Stomach (tissue), 9 donors: ENCODE data around the gene GRWD1. TPM values are rescaled to one million over a fixed set of nuclear protein-coding genes. Genes with fewer than 3 reads are reported as not detected.

Experiments
- DNase-seq, 2 donors: peaks; one replicate each; pipeline versions ENCODE4 v3.0.0 to v3.0.0-alpha.2; 2013 to 2019
- H3K27ac ChIP-seq, 5 donors: fragments of 200-600 bp in 4 of 5; sonication (generic) in 4 of 5; one replicate each; pipeline ENCODE4 v1.5.1; 2013 to 2019; ENCODE audit warnings: mild to moderate bottlenecking in 1 of 5, moderate library complexity in 1 of 5
- H3K27me3 ChIP-seq, 3 donors: fragments of 200-600 bp; sonication (generic); one replicate each; pipeline ENCODE4 v1.5.1; 2017 to 2019; ENCODE audit warnings: mixed run types in 1 of 3
- H3K36me3 ChIP-seq, 4 donors: fragments of 200-600 bp; sonication (generic); 1 replicate in 3 of 4; 2 replicates in 1 of 4; pipeline ENCODE4 v1.5.1; 2016 to 2019
- H3K4me1 ChIP-seq, 4 donors: fragments of 200-600 bp; sonication (generic); one replicate each; pipeline ENCODE4 v1.5.1; 2016 to 2019
- H3K4me3 ChIP-seq, 4 donors: fragments of 200-600 bp; sonication (generic) in 3 of 4; one replicate each; pipeline ENCODE4 v1.5.1; 2016 to 2019; ENCODE audit warnings: mild to moderate bottlenecking in 1 of 4
- H3K9me3 ChIP-seq, 4 donors: fragments of 200-600 bp; sonication (generic); one replicate each; pipeline ENCODE4 v1.5.1; 2016 to 2019
- CTCF ChIP-seq, 7 experiments: fragments of 450-650 bp in 4 of 7; fragments of 200-600 bp in 3 of 7; sonication (generic) in 3 of 7; IDR thresholded peaks; one replicate each; pipeline ENCODE4 v1.5.1; 2016 to 2019; ENCODE audit warnings: antibody characterized with exemption in 7 of 7, control low read depth in 2 of 7, mild to moderate bottlenecking in 1 of 7
- EP300 ChIP-seq: sonication (generic); formaldehyde crosslinking; IDR thresholded peaks from one replicate; pipeline ENCODE4 v1.6.1; 2017; ENCODE audit warnings: antibody characterized with exemption
- POLR2A ChIP-seq, 4 donors: fragments of 450-650 bp; IDR thresholded peaks; one replicate each; pipeline ENCODE4 v1.6.1; 2016; ENCODE audit warnings: antibody characterized with exemption in 4 of 4, control low read depth in 2 of 4, mild to moderate bottlenecking in 1 of 4, moderate library complexity in 1 of 4
- POLR2AphosphoS5 ChIP-seq, 3 donors: sonication (generic); formaldehyde crosslinking; IDR thresholded peaks; one replicate each; pipeline ENCODE4 v1.6.1; 2016; ENCODE audit warnings: antibody characterized with exemption in 3 of 3
- WGBS, 5 donors: extraction: QIAGEN DNeasy Blood & Tissue Kit in 3 of 5; methylation state at CpG; one replicate each; pipeline versions ENCODE4 v1.1.5 to v1.1.7; 2013 to 2018; 5-methylcytosine and 5-hydroxymethylcytosine counted together
- intact Hi-C: fragments of 100-400 bp; cut with DNase I; formaldehyde crosslinking; loops from one replicate; pipeline ENCODE4 v1.15.1; 2023; ENCODE audit warnings: low total_unique reads
- polyA plus RNA-seq, 3 donors: library from polyadenylated mRNA; stranded (reverse); fragments of 200-250 nt; gene quantifications; one replicate each; pipeline ENCODE4 v1.2.3, GENCODE V29; 2013
- total RNA-seq, 5 donors: library from RNA; depleted of rRNA; stranded (reverse); fragments of >200 nt; gene quantifications; one replicate each; pipeline versions ENCODE4 v1.1.0 to v1.2.3, GENCODE V29; 2014 to 2016
- donor health status: healthy with polysubstance abuse.
- donor health status: Bipolar disorder and iron deficiency.
- donor health status: healthy.

The GRWD1 gene
- total and polyA plus RNA-seq, 8 donors = 5.8 to 49.4 (median 15.7) TPM

- Histone ChIP-seq H3K9me3 (no peaks in the 10 kb centered on the region), H3K4me3 (no peak overlapping the region), H3K27ac (no peak overlapping the region), H3K36me3 (no peaks in the 10 kb centered on the region), H3K27me3 (peaks cover 0 to 63% (median 25%) of the 10 kb centered on the region in 3 donors), H3K4me1 (peaks cover 15 to 23% (median 20%) of the 10 kb centered on the region in 4 donors)
- TF ChIP-seq POLR2AphosphoS5 (IDR thresholded peaks at IDR 0.05) = no peak
- no peak for TF ChIP-seq POLR2A (IDR thresholded peaks at IDR 0.05)
- no peak for TF ChIP-seq EP300
- TF ChIP-seq CTCF (IDR thresholded peaks at IDR 0.05) = no peak
- DNase-seq = peak in 1 of 2 donors; percentile 8
- 68 to 83% (median 72%) methylated on average over 6 of the region's 6 CpGs for WGBS, 5 donors
- intact Hi-C loops = no loop called here
Measured at GRCh38 chr19:48418317-48419064, 27.3 kb upstream of the GRWD1 start.

- WGBS, 5 donors = 57 to 65% (median 63%) methylated on average over 31 of the region's 31 CpGs
- Histone ChIP-seq H3K9me3 (no peaks in the 10 kb centered on the region), H3K4me3 (peak overlapping the region in 1 of 4 donors; percentile 9), H3K27me3 (peaks cover 0 to 54% (median 22%) of the 10 kb centered on the region in 3 donors), H3K4me1 (peaks cover 15 to 19% (median 18%) of the 10 kb centered on the region in 4 donors), H3K36me3 (no peaks in the 10 kb centered on the region), H3K27ac (no peak overlapping the region)
- intact Hi-C loops = no loop called here
- DNase-seq = peak; percentile 49 to 77
- TF ChIP-seq POLR2A (IDR thresholded peaks at IDR 0.05) (no peak), EP300 (no peak), CTCF (IDR thresholded peaks at IDR 0.05) (no peak), POLR2AphosphoS5 (IDR thresholded peaks at IDR 0.05) (no peak)
Measured at GRCh38 chr19:48419158-48419920, 26.4 kb upstream of the GRWD1 start.

- intact Hi-C loops = no loop called here
- Histone ChIP-seq H3K27me3 (peaks cover 0 to 32% (median under 1%) of the 10 kb centered on the region in 3 donors), H3K4me1 (peaks cover 0 to 8% (median 0%) of the 10 kb centered on the region in 4 donors), H3K36me3 (no peaks in the 10 kb centered on the region), H3K27ac (no peak overlapping the region), H3K4me3 (no peak overlapping the region), H3K9me3 (no peaks in the 10 kb centered on the region)
- TF ChIP-seq POLR2A (IDR thresholded peaks at IDR 0.05) = no peak
- no peak for TF ChIP-seq EP300
- no peak for TF ChIP-seq POLR2AphosphoS5 (IDR thresholded peaks at IDR 0.05)
- TF ChIP-seq CTCF (IDR thresholded peaks at IDR 0.05) = no peak
- WGBS, 5 donors = 65 to 77% (median 71%) methylated on average over 10 to 16 of the region's 16 CpGs
- peak in 1 of 2 donors; percentile 14 for DNase-seq
Measured at GRCh38 chr19:48421548-48421947, 24.2 kb upstream of the GRWD1 start.

GRCh38 chr19:48424694-48425219, 21.0 kb upstream of the GRWD1 start:
- Histone ChIP-seq H3K27me3 (peaks cover 0 to 8% (median 0%) of the 10 kb centered on the region in 3 donors), H3K4me1 (peaks cover 0 to 8% (median 0%) of the 10 kb centered on the region in 4 donors), H3K9me3 (no peaks in the 10 kb centered on the region), H3K4me3 (no peak overlapping the region), H3K36me3 (no peaks in the 10 kb centered on the region), H3K27ac (no peak overlapping the region)
- 21 to 25% (median 23%) methylated on average over 8 of the region's 8 CpGs for WGBS, 5 donors
- DNase-seq = peak in 1 of 2 donors; percentile 60
- intact Hi-C loops = no loop called here
- no peak for TF ChIP-seq POLR2AphosphoS5 (IDR thresholded peaks at IDR 0.05)
- no peak for TF ChIP-seq EP300
- no peak for TF ChIP-seq POLR2A (IDR thresholded peaks at IDR 0.05)
- TF ChIP-seq CTCF (IDR thresholded peaks at IDR 0.05) = no peak
